ENCODE measurements around the gene PRTN3. TPM values are rescaled to one million over a fixed set of nuclear protein-coding genes. Genes with fewer than 3 reads are reported as not detected.

PRTN3 gene
- total and polyA plus RNA-seq, 7 experiments from 2014 or later = 2.7 TPM; not detected in 6

DNA sequence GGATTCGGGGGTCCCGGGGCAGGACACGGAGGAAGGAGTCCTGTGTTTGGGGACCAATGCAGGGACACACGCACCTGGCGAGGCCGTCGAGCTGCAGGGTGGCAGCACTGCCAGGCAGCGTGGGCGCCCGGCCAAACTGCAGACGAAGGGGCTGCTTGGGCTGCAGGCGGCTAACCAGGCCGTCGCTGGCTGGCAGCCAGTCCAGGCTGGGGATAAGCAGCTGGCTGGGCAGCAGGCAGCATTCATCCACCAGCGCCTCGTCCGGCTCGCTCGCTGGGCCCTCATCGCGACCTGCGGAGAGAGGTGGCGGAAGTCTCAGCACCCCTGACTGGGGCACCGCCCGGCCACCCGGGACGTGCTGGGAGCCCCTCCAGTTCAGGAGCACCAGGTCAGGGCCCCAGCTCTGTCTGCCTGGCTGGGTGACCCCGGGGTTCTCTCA lies 30.2 kb downstream of the PRTN3 start:
- DNase-seq (no peak), ATAC-seq (no peak)
- Mint-ChIP-seq H3K4me3 (peak overlapping the region in 2 of 10 donors; percentile 63 to 86), H3K27me3 (peaks cover 0 to 2% (median 0%) of the 10 kb centered on the region in 5 donors), H3K27ac (peak overlapping the region in 4 of 9 donors; percentile 71 to 92 (median 89)), H3K4me1 (peaks cover 0 to 29% (median 13%) of the 10 kb centered on the region in 7 donors), H3K9me3 (peaks cover 0 to 8% (median 0%) of the 10 kb centered on the region in 11 donors), H3K36me3 (peaks cover 3 to 15% (median 7%) of the 10 kb centered on the region in 5 donors)
- POLR2A ChIA-PET = interaction anchor here (1.3 to 1.8 kb wide), 2 partner anchors 8 to 44 kb away, joined by 4 to 5 read pairs; no protein-coding TSS in a partner anchor
- Histone ChIP-seq H3K36me3 (ENCODE audit: control insufficient read depth in 2 of 3, insufficient read depth in 3 of 3, low read length in 3 of 3) (peaks cover 0 to 52% (median 0%) of the 10 kb centered on the region in 3 experiments), H3K27ac (ENCODE audit: low read depth, low read length) (no peak overlapping the region), H3K4me1 (ENCODE audit: control insufficient read depth in 2 of 2, insufficient read depth in 2 of 2, low read length in 2 of 2) (peaks cover 8 to 14% of the 10 kb centered on the region in 2 donors), H3K4me3 (ENCODE audit: low read length) (no peak overlapping the region), H3K9me3 (ENCODE audit: control insufficient read depth in 2 of 3, low read length in 3 of 3) (no peaks in the 10 kb centered on the region), H3K27me3 (ENCODE audit: control insufficient read depth in 2 of 2, insufficient read depth in 2 of 2, low read length in 2 of 2) (no peaks in the 10 kb centered on the region)
- intact Hi-C loops (cut with micrococcal nuclease) = no loop called here
- CTCF ChIA-PET = interaction anchor here (1.4 kb wide), 1 partner anchor 50 kb away, joined by 4 read pairs; no protein-coding TSS in a partner anchor

DNA sequence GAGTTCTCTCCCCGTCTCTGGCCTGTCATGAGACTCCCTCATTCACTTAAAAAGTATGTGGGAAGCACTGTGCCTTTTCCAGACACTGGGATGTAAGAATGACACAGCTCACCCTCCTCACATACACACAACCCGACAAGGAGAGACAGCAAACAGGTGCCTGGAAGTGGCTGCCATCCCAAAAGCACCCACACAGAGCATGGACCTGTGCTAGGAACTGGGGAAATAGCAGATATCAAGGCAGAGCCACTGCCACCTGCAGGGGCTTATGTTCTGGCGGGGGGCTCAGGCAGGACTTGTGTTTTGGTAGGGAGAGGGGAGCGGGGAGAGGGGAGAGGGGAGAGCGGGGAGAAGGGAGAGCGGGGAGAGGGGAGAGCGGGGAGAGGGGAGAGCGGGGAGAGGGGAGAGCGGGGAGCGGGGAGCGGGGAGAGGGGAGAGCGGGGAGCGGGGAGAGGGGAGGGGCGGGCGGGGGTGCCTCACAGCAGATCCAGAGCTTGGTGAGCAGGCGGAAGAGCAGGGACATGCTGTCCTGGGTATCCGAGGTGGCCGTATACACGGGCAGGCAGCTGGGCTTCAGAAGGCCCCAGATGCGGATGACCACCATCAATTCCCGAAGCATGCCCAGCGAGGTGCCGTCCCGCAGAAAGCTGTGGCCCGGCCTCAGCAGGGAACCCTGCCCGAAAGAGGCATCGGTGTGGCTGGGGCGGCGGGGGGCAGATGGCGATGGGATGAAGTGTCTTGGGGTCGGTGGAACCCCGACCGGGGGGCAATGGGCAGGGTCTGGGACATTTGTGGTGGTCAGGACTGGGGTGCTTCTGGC lies 30.9 kb downstream of the PRTN3 start:
- H3K4me1 Mint-ChIP-seq = peaks cover 0 to 29% (median 13%) of the 10 kb centered on the region in 7 donors
- peak overlapping the region; percentile 72 to 95 (median 92) for H3K27ac Mint-ChIP-seq
- H3K27ac ChIP-seq (ENCODE audit: low read depth, low read length) = peak overlapping the region; percentile 54
- no peaks in the 10 kb centered on the region for H3K27me3 ChIP-seq (ENCODE audit: control insufficient read depth in 2 of 2, insufficient read depth in 2 of 2, low read length in 2 of 2)
- peaks cover 3 to 15% (median 7%) of the 10 kb centered on the region in 5 donors for H3K36me3 Mint-ChIP-seq
- ATAC-seq (no peak), DNase-seq (peak in 1 of 9 donors; percentile 31)
- H3K4me3 Mint-ChIP-seq = peak overlapping the region; percentile 42 to 86 (median 80)
- peaks cover 0 to 8% (median 0%) of the 10 kb centered on the region in 11 donors for H3K9me3 Mint-ChIP-seq
- ChIA-PET CTCF (interaction anchor here (1.4 kb wide), 1 partner anchor 50 kb away, joined by 4 read pairs; no protein-coding TSS in a partner anchor), POLR2A (interaction anchor here (0.8 to 1.8 kb wide), 6 partner anchors 8 to 49 kb away, joined by 3 to 10 read pairs (median 4); partner anchors contain the start of genes MED16 and RNU6-9)
- peaks cover 0 to 2% (median 0%) of the 10 kb centered on the region in 5 donors for H3K27me3 Mint-ChIP-seq
- intact Hi-C loops (cut with micrococcal nuclease) = loop anchor here (1.0 to 2.0 kb wide), 6 partner anchors 9 to 191 kb away; partner anchors contain the start of genes MED16 (in 1 of the 2), PTBP1 (in 1 of the 2), R3HDM4 (in 1 of the 2) and RNU6-9 (in 1 of the 2)
- H3K9me3 ChIP-seq (ENCODE audit: control insufficient read depth in 2 of 3, low read length in 3 of 3) = no peaks in the 10 kb centered on the region
- H3K36me3 ChIP-seq (ENCODE audit: control insufficient read depth in 2 of 3, insufficient read depth in 3 of 3, low read length in 3 of 3) = peaks cover 0 to 58% (median 0%) of the 10 kb centered on the region in 3 experiments
- peaks cover 8 to 14% of the 10 kb centered on the region in 2 donors for H3K4me1 ChIP-seq (ENCODE audit: control insufficient read depth in 2 of 2, insufficient read depth in 2 of 2, low read length in 2 of 2)
- peak overlapping the region; percentile 37 for H3K4me3 ChIP-seq (ENCODE audit: low read length)

DNA sequence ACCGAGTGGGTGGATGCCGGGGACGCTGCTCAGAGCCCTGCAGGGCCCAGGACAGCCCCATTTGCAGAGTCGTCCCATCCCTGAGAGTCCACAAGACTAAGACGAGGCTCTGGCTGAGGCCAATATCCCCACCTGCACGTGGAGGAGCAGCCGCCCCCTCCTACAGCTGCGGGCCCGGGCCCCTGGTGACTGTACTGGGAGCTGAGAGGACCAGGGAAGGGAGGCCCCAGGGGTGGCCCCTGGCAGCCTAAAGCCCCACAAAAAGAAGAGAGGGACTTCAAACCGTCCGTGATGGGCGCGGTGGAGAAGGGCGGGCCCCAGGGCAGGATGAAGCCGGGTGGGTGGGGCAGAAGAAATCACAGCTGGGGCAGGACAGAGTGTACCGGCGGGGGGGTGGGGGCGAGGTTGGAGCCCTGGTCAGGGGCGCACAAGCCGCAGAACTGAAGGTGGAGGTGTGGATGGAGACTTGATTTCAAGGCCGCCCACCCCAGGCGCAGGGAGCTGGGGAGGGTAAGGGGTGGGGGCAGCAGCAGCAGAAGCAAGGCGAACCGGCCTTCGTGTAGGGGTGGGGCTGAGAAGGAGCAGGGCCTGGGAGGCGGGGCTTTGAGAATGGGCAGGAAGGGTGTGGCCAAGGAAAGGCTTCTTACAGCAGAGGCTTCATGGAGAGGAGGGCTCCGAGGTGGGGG lies 31.6 kb downstream of the PRTN3 start:
- DNase-seq = peak; percentile 63 to 91 (median 80)
- Mint-ChIP-seq H3K27ac (peak overlapping the region; percentile 86 to 95 (median 92)), H3K4me3 (peak overlapping the region; percentile 72 to 86 (median 82)), H3K4me1 (peaks cover 0 to 27% (median 12%) of the 10 kb centered on the region in 7 donors), H3K27me3 (peaks cover 0 to 2% (median 0%) of the 10 kb centered on the region in 5 donors), H3K36me3 (peaks cover 3 to 13% (median 5%) of the 10 kb centered on the region in 5 donors), H3K9me3 (peaks cover 0 to 8% (median 0%) of the 10 kb centered on the region in 11 donors)
- intact Hi-C loops (cut with micrococcal nuclease) = loop anchor here (1.0 to 2.0 kb wide), 6 partner anchors 10 to 190 kb away; partner anchors contain the start of genes MED16 (in 1 of the 2), PTBP1 (in 1 of the 2), R3HDM4 (in 1 of the 2) and RNU6-9 (in 1 of the 2)
- Histone ChIP-seq H3K4me3 (ENCODE audit: low read length) (peak overlapping the region; percentile 37), H3K27ac (ENCODE audit: low read depth, low read length) (peak overlapping the region; percentile 54), H3K9me3 (ENCODE audit: control insufficient read depth in 2 of 3, low read length in 3 of 3) (no peaks in the 10 kb centered on the region), H3K4me1 (ENCODE audit: control insufficient read depth in 2 of 2, insufficient read depth in 2 of 2, low read length in 2 of 2) (peaks cover 8 to 14% of the 10 kb centered on the region in 2 donors), H3K36me3 (ENCODE audit: control insufficient read depth in 2 of 3, insufficient read depth in 3 of 3, low read length in 3 of 3) (peaks cover 0 to 55% (median 0%) of the 10 kb centered on the region in 3 experiments), H3K27me3 (ENCODE audit: control insufficient read depth in 2 of 2, insufficient read depth in 2 of 2, low read length in 2 of 2) (no peaks in the 10 kb centered on the region)
- ATAC-seq = peak; percentile 86
- CTCF ChIA-PET = interaction anchor here (1.4 kb wide), 1 partner anchor 49 kb away, joined by 4 read pairs; no protein-coding TSS in a partner anchor
- POLR2A ChIA-PET = interaction anchor here (0.8 to 1.8 kb wide), 6 partner anchors 9 to 48 kb away, joined by 3 to 10 read pairs (median 4); no protein-coding TSS in a partner anchor

DNA sequence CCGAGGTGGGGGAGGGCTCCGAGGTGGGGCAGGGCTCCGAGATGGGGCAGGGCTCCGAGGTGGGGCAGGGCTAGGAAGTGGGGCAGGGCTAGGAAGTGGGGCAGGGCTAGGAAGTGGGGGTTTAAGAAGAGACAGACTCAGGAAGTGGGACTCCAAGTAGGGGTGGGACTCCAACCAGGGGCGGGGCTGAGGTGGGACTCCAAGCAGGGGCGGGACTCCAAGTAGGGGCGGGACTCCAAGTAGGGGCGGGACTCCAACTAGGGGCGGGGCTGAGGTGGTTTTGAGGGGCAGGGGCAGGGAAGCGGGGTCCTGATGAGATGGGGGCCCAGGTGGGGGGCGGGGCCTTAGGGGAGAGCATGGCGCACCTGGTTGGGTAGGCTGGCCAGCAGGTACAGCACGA lies 32.3 kb downstream of the PRTN3 start:
- ChIA-PET POLR2A (interaction anchor here (0.8 to 1.9 kb wide), 5 partner anchors 9 to 41 kb away, joined by 3 to 10 read pairs (median 4); no protein-coding TSS in a partner anchor), CTCF (interaction anchor here (1.1 kb wide), 1 partner anchor 10 kb away, joined by 3 read pairs; no protein-coding TSS in a partner anchor)
- Histone ChIP-seq H3K4me3 (ENCODE audit: low read length) (no peak overlapping the region), H3K36me3 (ENCODE audit: control insufficient read depth in 2 of 3, insufficient read depth in 3 of 3, low read length in 3 of 3) (peaks cover 0 to 49% (median 0%) of the 10 kb centered on the region in 3 experiments), H3K9me3 (ENCODE audit: control insufficient read depth in 2 of 3, low read length in 3 of 3) (no peaks in the 10 kb centered on the region), H3K4me1 (ENCODE audit: control insufficient read depth in 2 of 2, insufficient read depth in 2 of 2, low read length in 2 of 2) (peaks cover 8 to 14% of the 10 kb centered on the region in 2 donors), H3K27ac (ENCODE audit: low read depth, low read length) (no peak overlapping the region), H3K27me3 (ENCODE audit: control insufficient read depth in 2 of 2, insufficient read depth in 2 of 2, low read length in 2 of 2) (no peaks in the 10 kb centered on the region)
- Mint-ChIP-seq H3K9me3 (peaks cover 0 to 8% (median 0%) of the 10 kb centered on the region in 11 donors), H3K4me3 (peak overlapping the region in 7 of 10 donors; percentile 36 to 86 (median 76)), H3K27ac (peak overlapping the region in 8 of 9 donors; percentile 46 to 95 (median 88)), H3K36me3 (peaks cover 0 to 10% (median 3%) of the 10 kb centered on the region in 5 donors), H3K27me3 (peaks cover 0 to 2% (median 0%) of the 10 kb centered on the region in 5 donors), H3K4me1 (peaks cover 0 to 24% (median 12%) of the 10 kb centered on the region in 7 donors)
- DNase-seq = peak; percentile 43 to 89 (median 78)
- intact Hi-C loops (cut with micrococcal nuclease) = loop anchor here (1.0 to 2.0 kb wide), 5 partner anchors 11 to 190 kb away; partner anchors contain the start of genes MED16 (in 2 of the 2), RNU6-9 (in 2 of the 2) and PTBP1 (in 1 of the 2)
- ATAC-seq = peak; percentile 92

DNA sequence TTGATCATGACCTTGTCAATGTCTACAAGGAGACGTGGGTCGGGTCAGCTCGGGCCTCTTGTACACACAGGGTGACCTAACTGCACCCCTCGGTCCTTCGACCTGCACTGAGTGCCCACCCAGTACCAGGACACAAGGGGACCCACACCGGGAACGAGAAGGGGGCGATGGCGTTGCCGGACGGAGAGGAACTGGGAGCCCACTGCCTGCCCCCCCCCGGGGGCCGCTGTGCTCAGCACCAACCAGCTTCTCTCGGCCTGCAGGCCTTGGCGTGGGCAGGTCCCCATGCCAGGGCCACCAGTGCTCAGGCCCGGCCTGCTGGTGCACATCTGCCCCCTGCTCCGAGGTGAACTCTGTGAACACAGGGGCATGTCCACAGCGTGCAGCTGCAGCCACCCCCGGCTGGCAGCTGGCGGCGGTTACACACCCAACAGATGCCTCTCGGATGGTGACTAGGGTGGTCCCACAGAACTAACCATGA lies 32.8 kb downstream of the PRTN3 start:
- no peaks in the 10 kb centered on the region for H3K27me3 ChIP-seq (ENCODE audit: control insufficient read depth in 2 of 2, insufficient read depth in 2 of 2, low read length in 2 of 2)
- H3K27me3 Mint-ChIP-seq = peaks cover 0 to 2% (median 0%) of the 10 kb centered on the region in 5 donors
- H3K9me3 ChIP-seq (ENCODE audit: control insufficient read depth in 2 of 3, low read length in 3 of 3) = no peaks in the 10 kb centered on the region
- peaks cover 0 to 43% (median 0%) of the 10 kb centered on the region in 3 experiments for H3K36me3 ChIP-seq (ENCODE audit: control insufficient read depth in 2 of 3, insufficient read depth in 3 of 3, low read length in 3 of 3)
- no peak overlapping the region for H3K4me3 ChIP-seq (ENCODE audit: low read length)
- DNase-seq (no peak), ATAC-seq (no peak)
- H3K36me3 Mint-ChIP-seq = peaks cover 0 to 9% (median 3%) of the 10 kb centered on the region in 5 donors
- H3K27ac Mint-ChIP-seq = peak overlapping the region in 2 of 9 donors; percentile 46 to 86
- ChIA-PET POLR2A (interaction anchor here (1.5 to 1.9 kb wide), 2 partner anchors 10 to 19 kb away, joined by 4 to 7 read pairs; partner anchors contain the start of genes MED16 and RNU6-9), CTCF (interaction anchor here (1.1 kb wide), 1 partner anchor 10 kb away, joined by 3 read pairs; no protein-coding TSS in a partner anchor)
- H3K4me1 ChIP-seq (ENCODE audit: control insufficient read depth in 2 of 2, insufficient read depth in 2 of 2, low read length in 2 of 2) = peaks cover 8 to 14% of the 10 kb centered on the region in 2 donors
- intact Hi-C loops (cut with micrococcal nuclease) = loop anchor here (1.0 to 2.0 kb wide), 5 partner anchors 11 to 189 kb away; partner anchors contain the start of genes MED16 (in 2 of the 2), RNU6-9 (in 2 of the 2) and PTBP1 (in 1 of the 2)
- peaks cover 0 to 8% (median 0%) of the 10 kb centered on the region in 11 donors for H3K9me3 Mint-ChIP-seq
- H3K4me3 Mint-ChIP-seq = no peak overlapping the region
- no peak overlapping the region for H3K27ac ChIP-seq (ENCODE audit: low read depth, low read length)
- H3K4me1 Mint-ChIP-seq = peaks cover 0 to 24% (median 10%) of the 10 kb centered on the region in 7 donors

Data from naive thymus-derived CD4-positive, alpha-beta T cell (primary cell).